ES-I3 (cell line): ENCODE measurements around the gene CDKL2.
"Not testable (repeated sequence)": the region's sequence is repeated elsewhere in the genome, so short reads cannot be mapped to it uniquely, and the experiment has no call there.

Experiments
- H3K36me3 ChIP-seq: 2 replicates; pipeline ENCODE4 v1.6.1; 2013; ENCODE audit warnings: mild to moderate bottlenecking, low read length, control low read depth, moderate library complexity; ENCODE audit not compliant: insufficient read depth
- H3K4me1 ChIP-seq: 2 replicates; pipeline ENCODE4 v1.6.1; 2013; ENCODE audit warnings: mild to moderate bottlenecking, control low read depth, low read length; ENCODE audit not compliant: insufficient read depth
- H3K9ac ChIP-seq: 2 replicates; pipeline ENCODE4 v1.6.1; 2013; ENCODE audit warnings: low read depth, mild to moderate bottlenecking, low read length, moderate library complexity
- H3K9me3 ChIP-seq: 2 replicates; pipeline ENCODE4 v1.6.1; 2013; ENCODE audit warnings: mild to moderate bottlenecking, low read length, moderate library complexity; ENCODE audit not compliant: control insufficient read depth, insufficient read depth

Gene CDKL2

GRCh38 chr4:75555294-75556164 is 74.8 kb downstream of the CDKL2 start, which contains the start of gene ODAPH:
ODAPH (plus strand) TSS chr4:75556066; CDS start chr4:75556083, 17 bp downstream.
- peak within 1 kb of the TSS; percentile 16; the same call in 1 of the 2 replicates for H3K9ac ChIP-seq
- peaks cover 12% of the 10 kb centered on the region for H3K4me1 ChIP-seq
- H3K9me3 ChIP-seq: no peaks in the 10 kb centered on the region

GRCh38 chr4:75552452-75552851 is 77.9 kb downstream of the CDKL2 start:
- Histone ChIP-seq H3K9ac (no peak overlapping the region), H3K36me3 (no peaks in the 10 kb centered on the region), H3K4me1 (peaks cover 12% of the 10 kb centered on the region), H3K9me3 (no peaks in the 10 kb centered on the region)

More at GRCh38 chr4:75555294-75556164, 74.8 kb downstream of the CDKL2 start, which contains the start of gene ODAPH:
- H3K36me3 ChIP-seq: no peaks in the 10 kb centered on the region

GRCh38 chr4:75549019-75549418 is 81.3 kb downstream of the CDKL2 start:
- H3K4me1 ChIP-seq: no peaks in the 10 kb centered on the region
- H3K9me3 ChIP-seq: no peaks in the 10 kb centered on the region
- no peak overlapping the region for H3K9ac ChIP-seq
- no peaks in the 10 kb centered on the region for H3K36me3 ChIP-seq

- Histone ChIP-seq H3K9ac (no peak overlapping the region), H3K36me3 (no peaks in the 10 kb centered on the region)
Measured at GRCh38 chr4:75547647-75548387, 82.5 kb downstream of the CDKL2 start.

GRCh38 chr4:75545526-75545925 is 84.8 kb downstream of the CDKL2 start:
- Histone ChIP-seq H3K36me3 (no peaks in the 10 kb centered on the region), H3K4me1 (no peaks in the 10 kb centered on the region), H3K9ac (no peak overlapping the region), H3K9me3 (no peaks in the 10 kb centered on the region)

More at GRCh38 chr4:75547647-75548387, 82.5 kb downstream of the CDKL2 start:
- H3K4me1 ChIP-seq: no peaks in the 10 kb centered on the region
- no peaks in the 10 kb centered on the region for H3K9me3 ChIP-seq

GRCh38 chr4:75544870-75545269 is 85.5 kb downstream of the CDKL2 start:
- Histone ChIP-seq H3K4me1 (no peaks in the 10 kb centered on the region), H3K9me3 (no peaks in the 10 kb centered on the region), H3K36me3 (no peaks in the 10 kb centered on the region), H3K9ac (no peak overlapping the region)

GRCh38 chr4:75544220-75544619 is 86.1 kb downstream of the CDKL2 start:
- not testable (repeated sequence) for H3K4me1 ChIP-seq, H3K9me3 ChIP-seq, H3K9ac ChIP-seq, H3K36me3 ChIP-seq

- Histone ChIP-seq H3K4me1 (no peaks in the 10 kb centered on the region), H3K9ac (no peak overlapping the region), H3K9me3 (no peaks in the 10 kb centered on the region), H3K36me3 (no peaks in the 10 kb centered on the region)
Measured at GRCh38 chr4:75542824-75543223, 87.5 kb downstream of the CDKL2 start.

- H3K36me3 ChIP-seq, H3K4me1 ChIP-seq, H3K9me3 ChIP-seq, H3K9ac ChIP-seq: not testable (repeated sequence)
Measured at GRCh38 chr4:75537308-75537707, 93.0 kb downstream of the CDKL2 start.

- H3K36me3 ChIP-seq: peaks cover 11% of the 10 kb centered on the region
- H3K4me1 ChIP-seq, H3K9ac ChIP-seq: not testable (repeated sequence)
- H3K9me3 ChIP-seq: peaks cover 15% of the 10 kb centered on the region
Measured at GRCh38 chr4:75533926-75534325, 96.4 kb downstream of the CDKL2 start.

- peaks cover 15% of the 10 kb centered on the region for H3K9me3 ChIP-seq
- H3K9ac ChIP-seq, H3K4me1 ChIP-seq: not testable (repeated sequence)
- H3K36me3 ChIP-seq: peaks cover 11% of the 10 kb centered on the region
Measured at GRCh38 chr4:75533339-75533887, 96.9 kb downstream of the CDKL2 start.

GRCh38 chr4:75531536-75532143 is 98.7 kb downstream of the CDKL2 start:
- not testable (repeated sequence) for H3K4me1 ChIP-seq, H3K9ac ChIP-seq
- Histone ChIP-seq H3K36me3 (peaks cover 15% of the 10 kb centered on the region), H3K9me3 (peaks cover 15% of the 10 kb centered on the region)

GRCh38 chr4:75530556-75531322 is 99.6 kb downstream of the CDKL2 start:
- Histone ChIP-seq H3K36me3 (peaks cover 19% of the 10 kb centered on the region), H3K4me1 (no peaks in the 10 kb centered on the region), H3K9ac (no peak overlapping the region), H3K9me3 (peaks cover 15% of the 10 kb centered on the region)
